ENCODE data around the gene SHFL. TPM values are rescaled to one million over a fixed set of nuclear protein-coding genes. Genes with fewer than 3 reads are reported as not detected.

Gene SHFL
- total RNA-seq, 2 experiments from 2014 or later = 21.9 to 28.5 TPM

DNA sequence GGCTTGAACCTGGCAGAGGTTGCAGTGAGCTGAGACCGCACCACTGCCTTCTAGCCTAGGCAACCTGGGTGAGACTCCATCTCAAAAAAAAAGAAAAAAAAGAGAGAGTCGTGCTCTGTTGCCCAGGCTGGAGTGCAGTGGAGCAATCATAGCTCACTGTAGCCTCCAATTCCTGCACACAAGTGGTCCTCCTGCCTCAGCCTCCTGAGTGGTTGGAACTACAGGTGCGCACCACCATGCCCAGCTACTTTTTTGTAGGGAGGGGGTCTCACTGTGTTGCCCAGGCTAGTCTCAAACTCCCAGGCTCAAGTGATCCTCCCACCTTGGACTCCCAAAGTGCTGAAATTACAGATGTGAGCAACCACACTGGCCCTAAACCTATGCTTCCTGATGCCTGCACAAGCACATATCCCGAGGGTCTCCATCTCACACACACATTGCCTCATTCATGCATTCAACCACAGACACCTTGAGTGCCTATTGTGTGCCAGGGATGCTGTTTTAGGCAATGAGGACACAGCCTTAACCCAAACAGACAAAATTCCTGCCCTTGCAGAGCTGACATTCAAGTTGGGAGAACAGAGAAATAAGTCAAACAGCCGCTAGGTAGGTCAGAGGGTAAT is 14.2 kb downstream of the SHFL start:
- Histone ChIP-seq H3K27ac (ENCODE audit: low read depth, low read length, poor library complexity, severe bottlenecking) (peak overlapping the region; percentile 0), H3K4me1 (ENCODE audit: insufficient read depth, low read length, poor library complexity, severe bottlenecking) (peaks cover 62% of the 10 kb centered on the region), H4K20me1 (ENCODE audit: insufficient read depth, low read length) (no peaks in the 10 kb centered on the region), H3K36me3 (ENCODE audit: insufficient read depth, low read length) (no peaks in the 10 kb centered on the region), H2AFZ (ENCODE audit: low read length) (no peak overlapping the region), H3K9me2 (ENCODE audit: insufficient read depth, low read length) (no peaks in the 10 kb centered on the region), H3K4me2 (ENCODE audit: low read length) (no peak overlapping the region), H3K9me3 (ENCODE audit: low read length) (no peaks in the 10 kb centered on the region), H3K79me2 (ENCODE audit: insufficient read depth, low read depth, low read length) (no peaks in the 10 kb centered on the region), H3K4me3 (ENCODE audit: low read depth, low read length, poor library complexity, severe bottlenecking) (no peak overlapping the region)
- intact Hi-C loops (cut with micrococcal nuclease; ENCODE audit: unreplicated experiment) = loop anchor here (10.0 kb wide), 2 partner anchors 135 to 305 kb away; partner anchors contain the start of genes CDC37 and S1PR2
- no peak for DNase-seq (ENCODE audit: low spot score)
- BruUV-seq (replicated peaks) = no TSS peak
- ChIA-PET POLR2A (interaction anchor here (0.6 to 0.7 kb wide), 2 partner anchors 98 to 108 kb away, joined by 3 to 5 read pairs; no protein-coding TSS in a partner anchor), CTCF (ENCODE audit: unreplicated experiment) (interaction anchor here (0.6 kb wide), 1 partner anchor 45 kb away, joined by 3 read pairs; no protein-coding TSS in a partner anchor)
- TF ChIP-seq EZH2phosphoT487 (IDR thresholded peaks at IDR 0.05; ENCODE audit: borderline replicate concordance, low read depth, low read length) = no peak
- no peak for TF ChIP-seq CTCF (conservative IDR thresholded peaks at IDR 0.05; ENCODE audit: low read length)

- no TSS peak for BruUV-seq (replicated peaks)
- peak; percentile 62 for DNase-seq (ENCODE audit: low spot score)
- H3K9me3 ChIP-seq (ENCODE audit: low read length) = no peaks in the 10 kb centered on the region
- peaks cover 60% of the 10 kb centered on the region for H3K4me1 ChIP-seq (ENCODE audit: insufficient read depth, low read length, poor library complexity, severe bottlenecking)
- peaks cover 13% of the 10 kb centered on the region for H3K36me3 ChIP-seq (ENCODE audit: insufficient read depth, low read length)
- H3K27ac ChIP-seq (ENCODE audit: low read depth, low read length, poor library complexity, severe bottlenecking) = peak overlapping the region; percentile 87
- H3K4me2 ChIP-seq (ENCODE audit: low read length) = peak overlapping the region; percentile 83
- peak overlapping the region; percentile 35; the same call in 1 of the 2 replicates for H2AFZ ChIP-seq (ENCODE audit: low read length)
- H3K4me3 ChIP-seq (ENCODE audit: low read depth, low read length, poor library complexity, severe bottlenecking) = peak overlapping the region; percentile 62
- ChIA-PET POLR2A (interaction anchor here (0.6 to 1.3 kb wide), 3 partner anchors 11 to 353 kb away, joined by 3 to 6 read pairs (median 4); no protein-coding TSS in a partner anchor), CTCF (ENCODE audit: unreplicated experiment) (no interaction called here)
- intact Hi-C loops (cut with micrococcal nuclease; ENCODE audit: unreplicated experiment) = loop anchor here (10.0 kb wide), 2 partner anchors 132 to 302 kb away; partner anchors contain the start of genes CDC37 and S1PR2
- TF ChIP-seq CTCF (conservative IDR thresholded peaks at IDR 0.05; ENCODE audit: low read length) = no peak
- no peak for TF ChIP-seq EZH2phosphoT487 (IDR thresholded peaks at IDR 0.05; ENCODE audit: borderline replicate concordance, low read depth, low read length)
- H4K20me1 ChIP-seq (ENCODE audit: insufficient read depth, low read length) = no peaks in the 10 kb centered on the region
- H3K79me2 ChIP-seq (ENCODE audit: insufficient read depth, low read depth, low read length) = peaks cover 15% of the 10 kb centered on the region
- no peaks in the 10 kb centered on the region for H3K9me2 ChIP-seq (ENCODE audit: insufficient read depth, low read length)
Measured at GRCh38 chr19:10102787-10103236, 16.7 kb downstream of the SHFL start.
